ENCODE measurements around the gene PTPRJ.

DNA sequence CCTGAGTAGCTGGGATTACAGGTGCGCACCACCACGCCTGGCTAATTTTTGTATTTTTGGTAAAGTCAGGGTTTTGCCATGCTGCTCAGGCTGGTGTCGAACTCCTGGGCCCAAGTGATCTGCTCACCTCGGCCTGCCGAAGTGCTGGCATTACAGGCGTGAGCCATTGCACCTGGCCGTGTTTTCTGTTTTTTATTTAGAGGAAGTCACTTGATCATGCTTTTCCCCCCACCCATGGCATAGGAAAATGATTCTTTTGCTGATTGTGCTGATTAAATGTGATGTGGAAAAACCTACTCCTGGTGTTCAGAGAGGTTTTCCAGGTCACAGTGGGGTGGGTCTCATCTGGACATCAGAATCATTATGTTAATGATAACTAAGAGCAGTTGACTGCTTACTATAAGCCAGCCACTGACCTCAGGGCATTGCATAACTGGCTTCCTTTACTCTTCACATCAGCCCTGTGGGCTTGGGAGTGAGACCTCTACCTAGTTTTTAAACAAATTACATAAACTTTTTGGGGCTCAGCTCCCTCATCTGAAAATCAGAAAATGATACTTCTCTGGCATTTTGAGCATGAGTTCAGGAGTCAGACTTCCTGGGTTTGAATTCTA, 71.0 kb downstream of the PTPRJ start:
- TF ChIP-seq, protein P1, sequence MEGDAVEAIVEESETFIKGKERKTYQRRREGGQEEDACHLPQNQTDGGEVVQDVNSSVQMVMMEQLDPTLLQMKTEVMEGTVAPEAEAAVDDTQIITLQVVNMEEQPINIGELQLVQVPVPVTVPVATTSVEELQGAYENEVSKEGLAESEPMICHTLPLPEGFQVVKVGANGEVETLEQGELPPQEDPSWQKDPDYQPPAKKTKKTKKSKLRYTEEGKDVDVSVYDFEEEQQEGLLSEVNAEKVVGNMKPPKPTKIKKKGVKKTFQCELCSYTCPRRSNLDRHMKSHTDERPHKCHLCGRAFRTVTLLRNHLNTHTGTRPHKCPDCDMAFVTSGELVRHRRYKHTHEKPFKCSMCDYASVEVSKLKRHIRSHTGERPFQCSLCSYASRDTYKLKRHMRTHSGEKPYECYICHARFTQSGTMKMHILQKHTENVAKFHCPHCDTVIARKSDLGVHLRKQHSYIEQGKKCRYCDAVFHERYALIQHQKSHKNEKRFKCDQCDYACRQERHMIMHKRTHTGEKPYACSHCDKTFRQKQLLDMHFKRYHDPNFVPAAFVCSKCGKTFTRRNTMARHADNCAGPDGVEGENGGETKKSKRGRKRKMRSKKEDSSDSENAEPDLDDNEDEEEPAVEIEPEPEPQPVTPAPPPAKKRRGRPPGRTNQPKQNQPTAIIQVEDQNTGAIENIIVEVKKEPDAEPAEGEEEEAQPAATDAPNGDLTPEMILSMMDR (IDR thresholded peaks at IDR 0.05; ENCODE audit: low read depth, low read length, poor library complexity, severe bottlenecking), result no peak
- no peak for TF ChIP-seq EZH2phosphoT487 (IDR thresholded peaks at IDR 0.05; ENCODE audit: borderline replicate concordance, low read length)
